ENCODE results near the gene PSME1.
"Not testable (repeated sequence)": the region's sequence is repeated elsewhere in the genome, so short reads cannot be mapped to it uniquely, and the experiment has no call there.

PSME1 gene

DNA sequence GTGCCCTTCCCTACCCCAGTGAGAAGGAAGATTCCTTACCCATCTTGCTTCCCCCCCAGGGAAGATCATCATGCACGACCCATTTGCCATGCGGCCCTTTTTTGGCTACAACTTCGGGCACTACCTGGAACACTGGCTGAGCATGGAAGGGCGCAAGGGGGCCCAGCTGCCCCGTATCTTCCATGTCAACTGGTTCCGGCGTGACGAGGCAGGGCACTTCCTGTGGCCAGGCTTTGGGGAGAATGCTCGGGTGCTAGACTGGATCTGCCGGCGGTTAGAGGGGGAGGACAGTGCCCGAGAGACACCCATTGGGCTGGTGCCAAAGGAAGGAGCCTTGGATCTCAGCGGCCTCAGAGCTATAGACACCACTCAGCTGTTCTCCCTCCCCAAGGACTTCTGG, 32.5 kb upstream of the PSME1 start:
- in situ Hi-C loops (cut with HindIII; ENCODE audit: low sequenced_read_pairs) = no loop called here

GRCh38 chr14:24105609-24106239, 30.3 kb upstream of the PSME1 start:
- in situ Hi-C loops (cut with HindIII; ENCODE audit: low sequenced_read_pairs) = not testable (repeated sequence)

- in situ Hi-C loops (cut with HindIII; ENCODE audit: low sequenced_read_pairs) = no loop called here
Measured at GRCh38 chr14:24106672-24107271, 29.2 kb upstream of the PSME1 start.

- in situ Hi-C loops (cut with HindIII; ENCODE audit: low sequenced_read_pairs) = no loop called here
Measured at GRCh38 chr14:24108336-24108874, 27.6 kb upstream of the PSME1 start.

- in situ Hi-C loops (cut with HindIII; ENCODE audit: low sequenced_read_pairs) = no loop called here
Measured at GRCh38 chr14:24110060-24110459, 25.9 kb upstream of the PSME1 start.

- in situ Hi-C loops (cut with HindIII; ENCODE audit: low sequenced_read_pairs) = no loop called here
Measured at GRCh38 chr14:24110523-24110922, 25.5 kb upstream of the PSME1 start.

DNA sequence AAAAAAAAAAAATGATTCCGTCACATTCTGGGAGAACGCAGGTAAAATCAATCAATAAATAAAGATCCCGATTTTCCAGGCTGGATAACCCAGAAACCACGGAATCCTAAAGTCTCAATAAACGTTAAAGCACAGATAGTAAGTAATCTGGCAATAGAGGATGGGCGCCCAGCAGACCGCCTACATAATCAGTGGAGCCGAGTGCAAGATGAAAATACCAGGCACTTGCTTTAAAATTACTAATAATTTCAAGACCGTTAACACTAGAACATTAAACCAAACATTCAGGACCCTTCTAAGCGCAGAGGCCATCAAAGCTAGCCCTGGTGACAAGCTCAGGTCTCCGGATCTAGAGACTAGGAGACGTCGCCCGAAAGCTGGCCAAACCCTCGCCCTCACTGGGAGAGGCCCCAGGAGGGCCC, 22.6 kb upstream of the PSME1 start:
- in situ Hi-C loops (cut with HindIII; ENCODE audit: low sequenced_read_pairs) = no loop called here

GRCh38 chr14:24113801-24114531, 22.0 kb upstream of the PSME1 start:
- in situ Hi-C loops (cut with HindIII; ENCODE audit: low sequenced_read_pairs) = no loop called here

DNA sequence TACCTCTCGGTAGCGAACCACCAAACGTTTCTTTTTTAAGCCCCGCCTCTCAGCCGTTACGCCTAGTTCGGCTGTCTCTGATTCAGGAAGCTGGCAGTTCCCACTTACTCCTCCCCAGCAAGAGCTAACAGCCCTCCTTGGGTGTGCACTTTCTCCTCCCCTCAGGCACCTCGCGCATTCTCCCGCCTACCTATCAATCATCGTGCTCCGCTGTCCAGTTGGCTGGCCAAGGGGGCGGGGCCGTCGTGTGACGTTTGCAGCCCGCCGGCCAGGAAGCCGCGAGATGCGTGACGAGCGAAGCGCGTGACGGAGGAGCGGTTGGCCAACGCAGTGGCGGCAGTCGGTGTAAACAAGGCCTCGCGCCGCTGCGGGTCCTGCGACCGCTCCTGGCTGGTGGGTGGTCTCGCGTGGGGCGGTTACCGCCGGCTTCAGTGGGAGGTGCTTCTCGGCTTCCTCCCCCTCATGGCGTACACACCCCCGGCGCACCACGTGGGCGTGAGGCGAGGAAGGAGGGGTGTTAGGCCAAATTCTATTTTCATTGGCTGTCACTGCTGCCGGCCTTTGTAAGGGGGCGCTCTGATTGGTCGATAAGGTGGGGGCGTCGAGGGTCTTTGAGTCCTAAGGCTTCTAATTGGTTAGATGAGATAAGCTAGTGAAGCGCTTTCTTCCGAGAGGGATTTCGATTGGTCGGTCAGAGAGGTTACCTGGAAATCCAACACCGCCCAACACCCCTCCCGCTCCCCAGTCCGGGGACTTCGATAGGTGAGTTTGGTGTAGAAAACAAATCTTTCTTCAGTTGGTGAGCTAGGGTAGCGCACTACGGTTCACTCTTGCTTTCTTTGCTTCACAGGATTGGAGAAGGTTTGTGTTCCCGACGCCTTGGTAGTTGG, 21.2 kb upstream of the PSME1 start, which contains the start of the genes DCAF11 and NRL:
Gene DCAF11 (plus strand): TSS at position 246 of the 890 bp plus-strand sequence. CDS start 818 bp downstream, outside the sequence.
Gene NRL (minus strand): TSS at position 418 of the 890 bp plus-strand sequence. CDS start 32,101 bp downstream, outside the sequence.
- in situ Hi-C loops (cut with HindIII; ENCODE audit: low sequenced_read_pairs) = no loop called here

DNA sequence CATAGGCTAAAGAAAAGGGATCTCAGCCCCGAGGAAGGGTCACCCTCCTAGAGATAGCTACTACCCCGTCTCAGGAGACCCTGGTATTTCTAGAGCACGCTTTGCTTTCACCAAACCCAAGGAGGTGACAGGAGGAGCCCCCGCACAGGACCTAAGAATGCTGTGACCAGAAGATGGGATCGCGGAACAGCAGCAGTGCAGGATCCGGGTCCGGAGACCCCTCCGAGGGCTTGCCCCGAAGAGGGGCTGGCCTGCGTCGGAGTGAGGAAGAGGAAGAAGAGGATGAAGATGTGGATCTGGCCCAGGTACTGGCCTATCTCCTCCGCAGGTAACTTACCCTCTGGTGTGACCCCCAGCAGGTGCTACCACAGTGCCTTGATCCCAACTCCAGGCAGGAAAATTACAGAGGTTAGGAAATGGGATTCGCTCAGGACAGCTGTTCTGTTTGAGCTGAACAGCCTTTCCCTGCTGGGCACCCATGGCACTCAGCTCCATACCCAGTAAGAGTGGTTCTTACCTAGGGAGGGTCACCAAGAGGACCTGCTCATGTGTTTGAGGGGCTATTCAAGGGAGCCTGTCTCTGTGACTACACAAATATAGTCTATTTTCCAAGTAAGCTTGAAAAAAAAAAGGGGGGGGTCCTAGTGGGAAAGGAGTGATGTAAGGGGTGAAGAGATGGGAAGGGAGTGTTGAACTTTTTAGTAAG, 20.4 kb upstream of the PSME1 start:
- in situ Hi-C loops (cut with HindIII; ENCODE audit: low sequenced_read_pairs) = no loop called here

DNA sequence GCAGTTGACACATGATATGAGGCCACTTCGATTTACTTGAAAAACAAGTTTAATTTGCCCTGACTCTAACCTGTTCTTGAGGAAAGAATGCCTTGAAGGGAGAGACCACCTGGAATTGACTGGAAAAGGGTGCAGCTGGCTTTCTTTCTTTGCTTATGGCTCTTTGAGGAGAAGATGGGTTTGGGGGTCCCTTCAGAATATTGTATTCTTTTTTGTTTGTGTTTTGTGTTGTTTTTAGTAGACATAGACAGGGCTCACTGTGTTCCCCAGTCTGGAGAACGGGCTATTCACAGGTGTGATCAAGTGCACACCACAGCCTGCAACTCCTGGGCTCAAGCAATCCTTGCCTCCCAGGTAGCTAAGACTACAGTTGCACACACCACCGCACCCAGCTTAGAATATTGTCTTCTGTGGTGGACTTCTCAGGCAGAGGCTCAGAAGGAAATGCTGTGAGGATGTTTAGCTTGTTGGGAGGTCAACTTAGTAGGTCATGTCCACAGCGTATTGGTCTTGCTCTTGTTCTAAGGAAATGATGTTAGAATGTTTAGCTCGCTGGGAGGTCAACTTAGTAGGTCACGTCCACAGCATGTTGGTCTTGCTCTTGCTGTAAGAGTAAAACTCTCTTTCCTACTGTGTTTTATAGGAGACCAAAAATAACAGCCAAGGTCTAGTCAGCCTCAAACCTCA, 19.7 kb upstream of the PSME1 start:
- in situ Hi-C loops (cut with HindIII; ENCODE audit: low sequenced_read_pairs) = no loop called here

GRCh38 chr14:24117179-24117578, 18.8 kb upstream of the PSME1 start:
- in situ Hi-C loops (cut with HindIII; ENCODE audit: low sequenced_read_pairs) = no loop called here

DNA sequence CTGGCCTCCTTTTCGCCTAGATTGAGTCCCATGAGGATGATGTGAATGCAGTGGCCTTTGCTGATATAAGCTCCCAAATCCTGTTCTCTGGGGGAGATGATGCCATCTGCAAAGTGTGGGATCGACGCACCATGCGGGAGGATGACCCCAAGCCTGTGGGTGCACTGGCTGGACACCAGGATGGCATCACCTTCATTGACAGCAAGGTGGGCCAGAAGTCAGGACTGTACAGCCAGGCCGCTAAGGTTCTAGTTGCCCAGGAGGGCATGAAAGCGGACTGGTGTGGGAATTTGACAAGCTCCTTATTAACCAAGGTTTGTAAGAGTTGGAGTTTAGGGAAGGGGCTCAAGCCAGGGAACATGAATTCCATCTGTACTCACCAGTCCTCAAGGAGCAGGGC, 16.3 kb upstream of the PSME1 start:
- in situ Hi-C loops (cut with HindIII; ENCODE audit: low sequenced_read_pairs) = no loop called here

DNA sequence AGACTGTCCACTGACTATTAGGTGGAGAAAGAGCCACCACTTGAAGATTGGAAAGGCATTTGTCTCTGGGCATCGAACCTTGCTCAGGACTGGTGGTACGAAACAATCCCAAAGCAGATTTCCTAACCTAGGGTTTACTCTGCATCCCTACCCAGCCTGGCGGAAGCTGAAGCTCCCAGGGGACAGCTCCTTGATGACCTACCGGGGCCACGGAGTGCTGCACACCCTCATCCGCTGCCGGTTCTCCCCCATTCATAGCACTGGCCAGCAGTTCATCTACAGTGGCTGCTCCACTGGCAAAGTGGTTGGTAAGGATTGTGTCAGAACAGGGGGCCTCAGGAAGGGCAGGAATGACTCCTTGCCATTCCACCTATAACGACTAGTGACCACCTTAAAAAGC, 14.8 kb upstream of the PSME1 start:
- in situ Hi-C loops (cut with HindIII; ENCODE audit: low sequenced_read_pairs) = no loop called here

DNA sequence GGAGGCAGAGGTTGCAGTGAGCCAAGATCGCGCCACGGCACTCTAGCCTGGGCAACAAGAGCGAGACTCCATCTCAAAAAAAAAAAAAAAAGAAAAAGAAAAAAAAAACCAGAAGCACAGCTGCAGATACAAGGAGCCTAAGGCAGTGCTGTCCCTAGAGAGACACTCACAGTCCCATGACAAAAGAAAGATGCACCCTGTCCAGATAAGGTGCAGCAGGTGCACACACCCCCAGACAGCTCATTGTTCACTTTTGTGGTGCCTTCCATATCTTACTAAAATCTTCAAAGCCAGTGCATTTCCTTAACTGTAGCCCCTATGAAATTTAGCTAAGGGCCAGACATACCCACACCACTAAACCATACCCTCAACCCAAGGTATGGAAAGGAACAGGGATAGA, 13.6 kb upstream of the PSME1 start:
- in situ Hi-C loops (cut with HindIII; ENCODE audit: low sequenced_read_pairs) = no loop called here

DNA sequence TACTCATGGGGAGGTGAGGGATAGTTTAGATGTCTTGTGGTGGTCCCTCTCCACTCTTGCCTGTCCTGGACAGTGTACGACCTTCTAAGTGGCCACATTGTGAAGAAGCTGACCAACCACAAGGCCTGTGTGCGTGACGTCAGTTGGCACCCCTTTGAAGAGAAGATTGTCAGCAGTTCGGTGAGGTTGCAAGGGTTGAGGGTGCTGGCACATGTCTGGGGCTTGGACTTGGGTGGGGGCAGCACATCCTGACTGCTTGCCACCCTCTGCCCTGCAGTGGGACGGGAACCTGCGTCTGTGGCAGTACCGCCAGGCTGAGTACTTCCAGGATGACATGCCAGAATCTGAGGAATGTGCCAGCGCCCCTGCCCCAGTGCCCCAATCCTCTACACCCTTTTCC, 13.1 kb upstream of the PSME1 start:
- in situ Hi-C loops (cut with HindIII; ENCODE audit: low sequenced_read_pairs) = no loop called here

DNA sequence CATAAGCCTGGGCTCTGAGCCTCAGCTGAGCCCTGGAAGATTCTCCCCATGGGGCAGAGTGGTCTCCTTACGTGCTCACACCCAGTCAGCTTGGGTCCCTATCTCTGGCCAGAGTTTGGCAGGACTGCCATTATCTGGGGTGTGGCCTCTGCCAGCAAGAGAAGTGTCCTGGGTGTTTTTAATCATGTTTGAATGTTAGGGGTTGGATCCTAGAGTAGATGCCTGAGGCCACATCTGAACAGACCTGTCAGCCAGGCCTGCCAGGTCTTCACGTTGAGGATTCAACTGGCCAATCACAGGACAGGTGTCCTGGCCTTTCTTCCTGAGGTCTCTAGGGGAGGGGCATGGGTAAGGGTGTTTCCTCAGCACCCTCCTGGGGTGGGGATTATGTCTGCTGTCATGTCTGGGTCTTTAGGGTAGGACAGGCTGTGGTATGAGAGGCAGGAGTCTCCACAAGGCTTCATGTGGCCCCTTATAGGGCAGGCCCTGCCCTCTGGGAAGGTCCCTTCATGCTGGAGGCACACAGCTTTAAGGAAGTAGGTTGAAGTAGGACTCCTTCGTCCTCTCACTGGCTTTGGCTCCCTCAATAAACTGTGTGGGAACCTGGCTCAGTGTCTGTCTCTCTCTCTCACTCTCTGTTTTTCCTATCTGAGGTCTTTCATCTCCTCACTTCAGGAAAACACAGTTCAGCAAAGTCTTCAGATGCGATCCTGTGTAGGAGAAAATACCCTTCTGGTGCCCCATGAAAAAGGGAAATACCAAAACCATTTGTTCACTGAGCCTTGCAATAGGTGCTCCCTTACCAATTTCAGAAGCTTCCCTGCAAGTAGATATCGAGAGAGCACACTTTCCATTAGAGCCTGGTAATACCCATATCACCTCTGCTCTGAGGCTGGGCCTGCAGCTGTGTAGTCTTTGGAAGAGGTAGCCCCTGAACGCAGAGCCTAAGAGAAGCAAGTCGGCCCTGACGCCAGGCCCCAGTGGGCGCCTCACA, 12.3 kb upstream of the PSME1 start:
- in situ Hi-C loops (cut with HindIII; ENCODE audit: low sequenced_read_pairs) = no loop called here

DNA sequence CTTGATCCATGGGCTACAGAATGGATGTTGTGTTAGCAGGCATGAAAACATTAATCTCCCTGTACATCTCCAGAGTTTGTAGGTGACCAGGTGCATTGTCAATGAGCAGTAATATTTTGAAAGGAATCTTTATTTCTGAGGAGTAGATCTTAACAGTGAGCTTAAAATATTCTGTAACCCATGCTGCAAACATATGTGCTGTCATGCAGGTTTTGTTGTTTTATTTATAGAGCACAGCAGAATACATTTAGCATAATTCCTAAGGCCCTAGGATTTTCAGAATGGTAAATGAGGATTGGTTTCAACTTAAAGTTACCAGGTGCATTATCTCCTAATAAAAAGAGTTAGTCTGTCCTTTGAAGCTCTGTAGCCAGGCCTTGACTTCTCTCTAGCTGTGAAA, 9.1 kb upstream of the PSME1 start:
- in situ Hi-C loops (cut with HindIII; ENCODE audit: low sequenced_read_pairs) = no loop called here
